Skeletal muscle tissue (tissue), 4 donors: Measurements from ENCODE around the gene KIAA1549. TPM values are rescaled to one million over a fixed set of nuclear protein-coding genes. Genes with fewer than 3 reads are reported as not detected.

Experiments used
- H3K27ac ChIP-seq: one replicate; pipeline ENCODE4 v1.7.0; 2013; ENCODE audit warnings: mild to moderate bottlenecking, low read depth, low read length, inconsistent platforms
- H3K27me3 ChIP-seq, 3 donors: one replicate each; pipeline ENCODE4 v1.7.0; 2013; ENCODE audit warnings: low read length in 3 of 3; ENCODE audit not compliant: control insufficient read depth in 3 of 3, insufficient read depth in 3 of 3
- H3K36me3 ChIP-seq, 3 donors: one replicate each; pipeline ENCODE4 v1.7.0; 2013; ENCODE audit warnings: low read length in 3 of 3; ENCODE audit not compliant: control insufficient read depth in 3 of 3, insufficient read depth in 3 of 3
- H3K4me1 ChIP-seq, 3 donors: one replicate each; pipeline ENCODE4 v1.7.0; 2013; ENCODE audit warnings: low read length in 3 of 3, mild to moderate bottlenecking in 3 of 3; ENCODE audit not compliant: control insufficient read depth in 3 of 3, insufficient read depth in 3 of 3
- H3K4me3 ChIP-seq, 3 donors: one replicate each; pipeline ENCODE4 v1.7.0; 2013; ENCODE audit warnings: low read length in 3 of 3
- H3K9ac ChIP-seq, 3 donors: one replicate each; pipeline ENCODE4 v1.7.0; 2013; ENCODE audit warnings: low read length in 3 of 3, mild to moderate bottlenecking in 3 of 3, moderate library complexity in 2 of 3, low read depth in 1 of 3
- H3K9me3 ChIP-seq, 3 donors: one replicate each; pipeline ENCODE4 v1.7.0; 2013; ENCODE audit warnings: low read length in 3 of 3; ENCODE audit not compliant: control insufficient read depth in 3 of 3
- total RNA-seq: library from RNA; depleted of rRNA; stranded (reverse); fragments of >200 nt; gene quantifications from one replicate; pipeline ENCODE4 v1.2.3, GENCODE V29; 2014
- donor health status: Osteomylitis.

The KIAA1549 gene
- total RNA-seq, 1 donor from 2014 or later: 4.2 TPM

DNA sequence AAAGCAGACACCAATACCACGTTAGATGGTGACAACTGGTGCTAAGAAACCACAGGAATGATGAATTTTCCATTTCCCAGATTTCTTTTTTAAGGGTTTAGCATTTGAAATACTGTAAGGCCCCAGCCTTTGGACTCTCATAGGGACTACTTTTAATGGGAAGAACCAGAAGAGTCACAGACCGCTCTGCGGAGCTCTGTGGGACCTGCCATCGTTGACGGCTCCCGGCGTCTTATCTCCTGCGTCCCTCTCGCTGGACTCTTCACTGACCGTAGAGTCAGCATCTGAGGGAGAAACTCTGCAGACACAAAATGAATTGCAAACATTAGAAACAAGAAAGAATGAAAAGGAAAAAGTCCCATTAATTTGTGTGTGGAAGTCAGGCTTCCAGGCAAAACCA, 101.8 kb downstream of the KIAA1549 start:
- Histone ChIP-seq H3K27ac (no peak overlapping the region), H3K4me1 (peaks cover 0 to 4% (median 0%) of the 10 kb centered on the region in 3 donors), H3K4me3 (no peak overlapping the region), H3K9me3 (no peaks in the 10 kb centered on the region), H3K36me3 (no peaks in the 10 kb centered on the region), H3K9ac (no peak overlapping the region), H3K27me3 (no peaks in the 10 kb centered on the region)

DNA sequence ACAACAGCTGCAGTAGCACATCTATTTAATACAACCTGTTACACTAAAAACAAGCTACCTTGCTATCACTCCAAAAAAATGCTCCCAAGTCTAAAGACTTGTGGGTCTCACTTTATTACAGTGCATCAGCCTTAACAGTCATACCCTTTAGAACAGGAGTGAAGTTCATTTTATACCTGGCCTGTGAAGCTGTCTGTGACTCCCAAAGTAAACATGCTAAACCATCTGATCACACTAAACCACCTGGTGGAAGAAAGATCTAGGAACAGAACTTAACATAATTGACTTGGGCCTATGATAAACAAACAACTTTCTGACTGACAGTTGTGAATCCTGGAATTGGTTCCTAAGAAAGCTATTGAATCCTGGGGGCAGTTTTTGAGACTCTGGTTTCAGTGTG, 102.3 kb downstream of the KIAA1549 start:
- no peaks in the 10 kb centered on the region for H3K27me3 ChIP-seq
- no peak overlapping the region for H3K4me3 ChIP-seq
- H3K9me3 ChIP-seq: no peaks in the 10 kb centered on the region
- H3K27ac ChIP-seq: no peak overlapping the region
- no peaks in the 10 kb centered on the region for H3K36me3 ChIP-seq
- H3K9ac ChIP-seq: no peak overlapping the region
- peaks cover 0 to 4% (median 0%) of the 10 kb centered on the region in 3 donors for H3K4me1 ChIP-seq

DNA sequence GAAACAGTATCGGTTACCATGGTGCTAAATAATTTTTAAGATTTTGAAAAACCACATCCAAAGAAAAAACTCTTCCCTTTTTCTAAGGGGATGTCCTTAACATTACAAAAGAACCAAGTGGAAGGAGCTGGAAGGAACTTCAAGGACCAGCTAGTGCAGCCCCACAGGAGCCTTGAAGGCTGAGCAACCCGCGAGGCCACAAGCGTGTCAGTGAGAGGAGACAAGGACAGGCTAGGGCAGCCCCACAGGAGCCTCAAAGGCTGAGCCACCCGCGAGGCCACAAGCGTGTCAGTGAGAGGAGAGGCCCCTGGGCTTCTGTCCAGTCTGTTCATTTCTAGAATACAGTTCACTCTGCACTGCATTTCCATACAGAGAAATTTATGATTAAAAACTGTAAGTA, 103.1 kb downstream of the KIAA1549 start:
- H3K4me1 ChIP-seq: peaks cover 0 to 4% (median 0%) of the 10 kb centered on the region in 3 donors
- H3K27me3 ChIP-seq: no peaks in the 10 kb centered on the region
- no peaks in the 10 kb centered on the region for H3K9me3 ChIP-seq
- no peak overlapping the region for H3K4me3 ChIP-seq
- H3K27ac ChIP-seq: no peak overlapping the region
- no peaks in the 10 kb centered on the region for H3K36me3 ChIP-seq
- H3K9ac ChIP-seq: no peak overlapping the region

- H3K4me1 ChIP-seq: peaks cover 0 to 4% (median 0%) of the 10 kb centered on the region in 3 donors
- H3K27me3 ChIP-seq: no peaks in the 10 kb centered on the region
- no peak overlapping the region for H3K4me3 ChIP-seq
- H3K9ac ChIP-seq: no peak overlapping the region
- no peaks in the 10 kb centered on the region for H3K36me3 ChIP-seq
- H3K9me3 ChIP-seq: no peaks in the 10 kb centered on the region
- no peak overlapping the region for H3K27ac ChIP-seq
These were observed 104.9 kb downstream of the KIAA1549 start for GRCh38 chr7:138876326-138876725.

- no peak overlapping the region for H3K4me3 ChIP-seq
- no peaks in the 10 kb centered on the region for H3K4me1 ChIP-seq
- H3K9me3 ChIP-seq: no peaks in the 10 kb centered on the region
- no peak overlapping the region for H3K27ac ChIP-seq
- H3K36me3 ChIP-seq: no peaks in the 10 kb centered on the region
- no peaks in the 10 kb centered on the region for H3K27me3 ChIP-seq
- no peak overlapping the region for H3K9ac ChIP-seq
These were observed 105.4 kb downstream of the KIAA1549 start for GRCh38 chr7:138875794-138876193.

- Histone ChIP-seq H3K36me3 (no peaks in the 10 kb centered on the region), H3K27ac (no peak overlapping the region), H3K27me3 (no peaks in the 10 kb centered on the region), H3K4me1 (no peaks in the 10 kb centered on the region), H3K9me3 (no peaks in the 10 kb centered on the region), H3K9ac (no peak overlapping the region), H3K4me3 (no peak overlapping the region)
These were observed 107.8 kb downstream of the KIAA1549 start for GRCh38 chr7:138873220-138873892.

DNA sequence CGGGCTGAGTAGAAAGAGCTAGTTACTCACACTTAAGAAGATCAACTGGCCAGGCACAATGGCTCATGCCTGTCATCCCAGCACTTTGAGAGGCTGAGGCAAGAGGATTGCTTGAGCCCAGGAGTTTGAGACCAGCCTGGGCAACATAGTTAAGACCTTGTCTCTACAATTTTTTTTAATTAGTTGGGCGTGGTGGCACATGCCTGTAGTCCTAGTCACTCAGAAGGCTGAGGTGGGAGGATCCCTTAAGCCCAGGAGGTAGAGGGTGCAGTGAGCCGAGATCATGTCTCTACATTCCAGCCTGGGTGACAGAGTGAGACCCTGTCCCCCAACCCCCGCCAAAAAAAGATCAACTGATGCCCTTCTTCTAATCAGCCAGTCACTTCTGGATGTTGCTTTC, 108.6 kb downstream of the KIAA1549 start:
- no peak overlapping the region for H3K27ac ChIP-seq
- no peak overlapping the region for H3K9ac ChIP-seq
- no peaks in the 10 kb centered on the region for H3K36me3 ChIP-seq
- no peaks in the 10 kb centered on the region for H3K9me3 ChIP-seq
- H3K4me1 ChIP-seq: no peaks in the 10 kb centered on the region
- no peaks in the 10 kb centered on the region for H3K27me3 ChIP-seq
- no peak overlapping the region for H3K4me3 ChIP-seq

DNA sequence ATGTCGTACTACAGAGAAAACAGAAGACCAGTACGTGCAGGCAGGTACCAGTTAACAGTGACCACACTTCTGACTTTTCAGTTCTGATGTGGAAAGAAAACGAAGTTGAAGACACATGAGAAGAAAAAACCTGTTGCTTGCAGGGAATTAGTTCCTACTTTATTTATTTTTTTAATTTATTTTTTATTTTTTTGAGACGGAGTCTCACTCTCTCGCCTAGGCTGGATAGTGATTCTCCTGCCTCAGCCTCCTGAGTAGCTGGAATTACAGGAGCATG, 109.4 kb downstream of the KIAA1549 start:
- Histone ChIP-seq H3K9ac (no peak overlapping the region), H3K9me3 (no peaks in the 10 kb centered on the region), H3K4me3 (no peak overlapping the region), H3K4me1 (no peaks in the 10 kb centered on the region), H3K27ac (no peak overlapping the region), H3K36me3 (no peaks in the 10 kb centered on the region), H3K27me3 (no peaks in the 10 kb centered on the region)

DNA sequence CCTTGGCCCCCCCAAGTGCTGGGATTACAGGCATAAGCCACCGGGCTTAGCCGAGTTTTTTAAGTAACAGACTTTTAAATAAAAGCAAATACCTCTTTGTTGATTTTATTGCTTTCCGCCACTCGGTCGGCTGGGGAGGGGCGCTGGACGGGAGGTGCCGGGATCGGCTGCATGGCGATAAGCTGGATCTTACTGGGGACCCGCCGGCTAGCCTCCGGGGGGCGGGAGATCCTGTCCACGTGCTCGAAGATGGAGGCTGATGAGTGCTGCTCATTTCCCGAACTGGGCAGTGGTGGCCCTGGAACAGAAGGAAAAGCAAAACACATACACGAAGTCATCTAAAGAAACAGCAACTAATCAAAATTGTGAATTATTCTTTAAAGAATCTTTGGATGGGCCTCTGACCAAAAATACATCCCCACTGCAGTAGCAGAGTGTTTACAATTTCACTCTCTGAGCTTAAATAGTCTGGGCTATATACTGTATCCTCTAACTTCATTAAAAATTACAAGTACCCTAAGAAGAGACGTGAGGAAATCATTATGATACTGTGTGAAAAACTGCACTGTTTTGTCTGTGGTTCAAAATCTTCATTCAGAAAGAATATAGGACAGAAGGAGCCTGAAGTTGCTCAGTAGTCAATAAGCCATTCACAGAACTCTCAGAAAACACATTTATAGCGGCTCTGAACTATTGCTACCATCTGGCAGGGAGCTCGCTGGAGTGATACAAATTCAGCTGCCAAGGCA, 110.0 kb downstream of the KIAA1549 start:
- H3K4me3 ChIP-seq: no peak overlapping the region
- H3K27me3 ChIP-seq: no peaks in the 10 kb centered on the region
- H3K9ac ChIP-seq: no peak overlapping the region
- no peak overlapping the region for H3K27ac ChIP-seq
- H3K4me1 ChIP-seq: no peaks in the 10 kb centered on the region
- H3K36me3 ChIP-seq: no peaks in the 10 kb centered on the region
- H3K9me3 ChIP-seq: no peaks in the 10 kb centered on the region

- no peaks in the 10 kb centered on the region for H3K4me1 ChIP-seq
- H3K27me3 ChIP-seq: no peaks in the 10 kb centered on the region
- H3K4me3 ChIP-seq: no peak overlapping the region
- H3K27ac ChIP-seq: no peak overlapping the region
- no peak overlapping the region for H3K9ac ChIP-seq
- no peaks in the 10 kb centered on the region for H3K9me3 ChIP-seq
- no peaks in the 10 kb centered on the region for H3K36me3 ChIP-seq
These were observed 111.8 kb downstream of the KIAA1549 start for GRCh38 chr7:138869353-138869752.
